Pancreas (tissue), 10 donors: ENCODE results near the gene INSL4. TPM values are rescaled to one million over a fixed set of nuclear protein-coding genes. Genes with fewer than 3 reads are reported as not detected.
A peak's percentile ranks its signal among the peaks of the same experiment; 100 is the strongest.

Experiments used
- ATAC-seq, 4 donors: fragments of 200-7000 bp; cut with Tn5 transposase; one replicate each; pipeline versions ENCODE4 v1.8.0 to v1.9.1; 2020; ENCODE audit warnings: mild to moderate bottlenecking in 4 of 4, moderate library complexity in 4 of 4
- DNase-seq, 6 donors: peaks; one replicate each; pipeline ENCODE4 v3.0.0-alpha.2; 2020
- FAIRE-seq: peaks from 2 replicates; lab custom pipeline; 2012; peaks lifted over from hg19 to GRCh38; lab: Jason Lieb, UNC
- H3K27ac ChIP-seq, 4 donors: fragments of 200-600 bp; sonication (generic); 1 replicate in 3 of 4; 2 replicates in 1 of 4; pipeline versions ENCODE4 v1.5.0 to v1.8.0; 2020
- H3K27me3 ChIP-seq, 4 donors: fragments of 200-600 bp; one replicate each; pipeline ENCODE4 v1.8.0; 2021
- H3K36me3 ChIP-seq, 3 donors: fragments of 200-600 bp; sonication (generic) in 1 of 3; one replicate each; pipeline versions ENCODE4 v1.5.0 to v1.8.0; 2020 to 2021
- H3K4me1 ChIP-seq, 3 donors: fragments of 200-600 bp; one replicate each; pipeline ENCODE4 v1.8.0; 2021
- H3K4me3 ChIP-seq, 4 donors: fragments of 200-600 bp; sonication (generic) in 2 of 4; one replicate each; pipeline versions ENCODE4 v1.5.0 to v1.8.0; 2020 to 2021
- H3K9me3 ChIP-seq, 4 donors: fragments of 200-600 bp; one replicate each; pipeline ENCODE4 v1.8.0; 2021
- WGBS, 2 donors: extraction: QIAGEN DNeasy Blood & Tissue Kit; methylation state at CpG; one replicate each; pipeline ENCODE4 v1.1.7; 2013; 5-methylcytosine and 5-hydroxymethylcytosine counted together
- intact Hi-C, 3 donors: fragments of 100-400 bp; cut with DNase I; formaldehyde crosslinking; loops; one replicate each; pipeline versions ENCODE4 v1.11.1 to v1.14.2; 2022
- polyA plus RNA-seq, 2 donors: library from polyadenylated mRNA; stranded (reverse); fragments of 200-250 nt; gene quantifications; one replicate each; pipeline ENCODE4 v1.2.3, GENCODE V29; 2013
- total RNA-seq, 6 donors: library from RNA; stranded (reverse); fragmentation: NEBNext Ultra II Directional in 4 of 6; extraction: Animal tissue kit (Norgen Biotek cat#: 25700) in 4 of 6; gene quantifications; one replicate each; pipeline versions ENCODE4 v1.2.1 to v1.2.4, GENCODE V29; 2021 to 2023
- TF ChIP-seq, protein P1 (sequence below), 4 donors: fragments of 200-600 bp; sonication (generic) in 3 of 4; IDR thresholded peaks; one replicate each; pipeline versions ENCODE4 v1.5.0 to v1.8.0; 2021; ENCODE audit warnings: antibody characterized with exemption in 4 of 4
- donor health status: healthy with polysubstance abuse.
- donor health status: DM: no; HTN: no; CAD: no; lungs with moderate emphysema.
- donor health status: DM: no; HTN: no; CAD: no.
- donor health status: control.
- donor health status: control.
- donor health status: Bipolar disorder and iron deficiency.
- donor health status: DM: yes; HTN: yes; CAD: no.
- donor health status: DM: no; HTN: no; CAD: no.
- donor health status: DM: no; HTN: no; CAD: no.
- donor health status: DM: yes; HTN: yes; CAD: no.

INSL4 gene
- total and polyA plus RNA-seq, 8 donors = not detected

DNA sequence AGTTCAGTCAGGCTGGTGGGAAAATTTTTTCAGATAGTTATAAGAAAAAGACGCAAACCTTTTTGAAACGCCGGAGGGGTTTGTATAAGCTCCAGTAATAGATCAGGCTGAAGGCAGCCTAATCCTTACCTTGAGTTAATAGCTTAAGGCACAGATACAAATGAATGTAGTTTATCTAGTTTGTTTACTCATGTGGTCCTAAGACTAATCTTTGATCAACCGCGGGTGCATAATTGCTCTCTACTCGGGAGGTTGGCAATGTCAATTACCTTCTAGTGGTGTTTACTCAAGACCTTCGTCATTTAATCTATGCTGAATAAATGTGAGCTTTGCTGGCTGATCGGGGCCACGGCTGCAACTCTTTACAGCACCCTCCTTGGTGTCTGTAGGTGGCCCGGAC lies 665 bp upstream of the INSL4 start:
- no peak for DNase-seq
- WGBS, 2 donors = 63 to 64% methylated on average over 10 of the region's 10 CpGs
- Histone ChIP-seq H3K27ac (no peak overlapping the region), H3K9me3 (no peaks in the 10 kb centered on the region), H3K4me1 (no peaks in the 10 kb centered on the region), H3K27me3 (peaks cover 0 to 3% (median 0%) of the 10 kb centered on the region in 4 donors), H3K4me3 (no peak overlapping the region), H3K36me3 (no peaks in the 10 kb centered on the region)
- TF ChIP-seq, protein P1, sequence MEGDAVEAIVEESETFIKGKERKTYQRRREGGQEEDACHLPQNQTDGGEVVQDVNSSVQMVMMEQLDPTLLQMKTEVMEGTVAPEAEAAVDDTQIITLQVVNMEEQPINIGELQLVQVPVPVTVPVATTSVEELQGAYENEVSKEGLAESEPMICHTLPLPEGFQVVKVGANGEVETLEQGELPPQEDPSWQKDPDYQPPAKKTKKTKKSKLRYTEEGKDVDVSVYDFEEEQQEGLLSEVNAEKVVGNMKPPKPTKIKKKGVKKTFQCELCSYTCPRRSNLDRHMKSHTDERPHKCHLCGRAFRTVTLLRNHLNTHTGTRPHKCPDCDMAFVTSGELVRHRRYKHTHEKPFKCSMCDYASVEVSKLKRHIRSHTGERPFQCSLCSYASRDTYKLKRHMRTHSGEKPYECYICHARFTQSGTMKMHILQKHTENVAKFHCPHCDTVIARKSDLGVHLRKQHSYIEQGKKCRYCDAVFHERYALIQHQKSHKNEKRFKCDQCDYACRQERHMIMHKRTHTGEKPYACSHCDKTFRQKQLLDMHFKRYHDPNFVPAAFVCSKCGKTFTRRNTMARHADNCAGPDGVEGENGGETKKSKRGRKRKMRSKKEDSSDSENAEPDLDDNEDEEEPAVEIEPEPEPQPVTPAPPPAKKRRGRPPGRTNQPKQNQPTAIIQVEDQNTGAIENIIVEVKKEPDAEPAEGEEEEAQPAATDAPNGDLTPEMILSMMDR (IDR thresholded peaks at IDR 0.05) = no peak
- ATAC-seq = no peak
- intact Hi-C loops = no loop called here
- FAIRE-seq = no peak

GRCh38 chr9:5263351-5264218 lies 32.4 kb downstream of the INSL4 start:
- H3K4me3 ChIP-seq = no peak overlapping the region
- intact Hi-C loops = no loop called here
- H3K36me3 ChIP-seq = no peaks in the 10 kb centered on the region
- peak; percentile 55 to 83 (median 74) for ATAC-seq
- 26 to 39% methylated on average over 5 of the region's 5 CpGs for WGBS, 2 donors
- H3K4me1 ChIP-seq = no peaks in the 10 kb centered on the region
- H3K9me3 ChIP-seq = no peaks in the 10 kb centered on the region
- H3K27ac ChIP-seq = no peak overlapping the region
- FAIRE-seq = no peak
- peak in 1 of 6 donors; percentile 18 for DNase-seq
- TF ChIP-seq, protein P1 (IDR thresholded peaks at IDR 0.05) = no peak
- H3K27me3 ChIP-seq = no peaks in the 10 kb centered on the region

DNA sequence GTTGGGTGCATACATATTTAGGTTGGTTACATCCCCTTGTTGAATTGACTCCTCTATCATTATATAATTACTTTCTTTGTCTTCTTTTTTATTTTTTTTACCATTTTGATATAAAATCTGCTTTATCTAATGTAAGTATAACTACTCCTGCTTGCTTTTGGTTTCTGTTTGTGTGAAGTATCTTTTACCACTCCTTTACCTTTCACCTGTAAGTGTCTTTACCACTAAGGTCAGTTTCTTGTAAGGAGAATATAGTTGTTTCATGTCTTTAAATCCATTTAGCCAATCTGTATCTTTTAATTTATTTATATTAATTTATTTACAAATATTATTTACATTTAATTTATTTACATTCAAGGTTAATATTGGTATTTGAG lies 33.0 kb downstream of the INSL4 start:
- TF ChIP-seq, protein P1 (IDR thresholded peaks at IDR 0.05) = no peak
- FAIRE-seq (no peak), DNase-seq (no peak), ATAC-seq (no peak)
- Histone ChIP-seq H3K27me3 (no peaks in the 10 kb centered on the region), H3K27ac (no peak overlapping the region), H3K9me3 (no peaks in the 10 kb centered on the region), H3K4me1 (no peaks in the 10 kb centered on the region), H3K4me3 (no peak overlapping the region), H3K36me3 (no peaks in the 10 kb centered on the region)
- intact Hi-C loops = no loop called here

DNA sequence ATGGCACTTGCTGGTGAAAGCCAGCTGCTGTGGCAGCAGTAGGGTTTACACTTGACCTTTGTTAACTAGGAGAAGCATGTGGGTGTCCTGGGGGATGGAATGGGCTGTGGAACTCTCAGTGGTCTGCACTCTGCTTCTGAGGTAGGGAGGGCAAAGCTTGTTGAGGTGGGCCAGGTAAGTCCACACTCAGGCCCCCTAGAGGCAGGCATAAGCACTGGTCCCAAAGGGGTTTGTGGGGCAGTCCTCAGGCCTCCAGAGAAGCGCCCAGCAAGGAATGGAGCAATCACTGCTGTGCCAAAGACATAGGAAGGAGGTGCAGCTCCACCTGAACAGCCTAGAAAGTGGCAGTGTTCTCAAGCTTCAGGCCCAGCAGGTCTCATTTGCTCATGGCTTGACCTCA lies 34.7 kb downstream of the INSL4 start:
- intact Hi-C loops = no loop called here
- TF ChIP-seq, protein P1 (IDR thresholded peaks at IDR 0.05) = no peak

DNA sequence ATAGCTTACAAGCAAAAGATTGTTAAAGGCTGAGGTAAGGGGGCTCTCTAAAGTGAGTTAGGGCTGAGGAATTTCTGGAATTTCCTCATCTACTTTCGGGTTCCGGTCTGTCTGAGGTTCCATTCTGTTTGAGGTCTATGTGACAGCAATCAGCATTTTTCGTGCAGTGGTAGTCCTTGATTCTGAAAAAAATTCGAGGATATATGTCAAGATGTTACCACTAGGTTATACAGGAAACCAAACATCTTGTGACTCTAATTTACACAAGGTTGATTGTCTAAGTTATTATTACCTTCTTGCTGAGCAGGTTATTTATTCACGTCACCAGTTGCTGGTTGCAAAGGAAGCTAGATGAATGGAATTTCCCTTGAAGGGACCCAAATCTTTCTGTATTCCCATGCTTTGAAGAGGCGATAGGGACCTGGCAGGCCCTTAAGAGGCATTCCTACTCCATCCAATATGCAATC lies 38.1 kb downstream of the INSL4 start:
- no peaks in the 10 kb centered on the region for H3K27me3 ChIP-seq
- FAIRE-seq = no peak
- no peak overlapping the region for H3K4me3 ChIP-seq
- H3K9me3 ChIP-seq = no peaks in the 10 kb centered on the region
- H3K36me3 ChIP-seq = no peaks in the 10 kb centered on the region
- peak in 2 of 4 donors; percentile 37 to 39 for ATAC-seq
- intact Hi-C loops = no loop called here
- no peaks in the 10 kb centered on the region for H3K4me1 ChIP-seq
- DNase-seq = no peak
- 39 to 42% methylated on average over 6 of the region's 6 CpGs for WGBS, 2 donors
- no peak overlapping the region for H3K27ac ChIP-seq
- TF ChIP-seq, protein P1 (IDR thresholded peaks at IDR 0.05) = no peak

More for the DNA sequence above, 34.7 kb downstream of the INSL4 start:
- FAIRE-seq (no peak), ATAC-seq (no peak), DNase-seq (no peak)
- Histone ChIP-seq H3K36me3 (no peaks in the 10 kb centered on the region), H3K27me3 (no peaks in the 10 kb centered on the region), H3K9me3 (no peaks in the 10 kb centered on the region), H3K27ac (no peak overlapping the region), H3K4me3 (no peak overlapping the region), H3K4me1 (no peaks in the 10 kb centered on the region)
- WGBS, 2 donors = 76 to 100% methylated on average over 1 of the region's 1 CpG
